Measurements from ENCODE around the gene GGCT.
"Not testable (repeated sequence)": the region's sequence is repeated elsewhere in the genome, so short reads cannot be mapped to it uniquely, and the experiment has no call there.

Gene GGCT

GRCh38 chr7:30510124-30511075, 5.8 kb upstream of the GGCT start:
- Histone ChIP-seq H4K20me1 (ENCODE audit: low read depth, low read length) (no peaks in the 10 kb centered on the region), H3K27me3 (ENCODE audit: low read length) (no peaks in the 10 kb centered on the region), H3K79me2 (ENCODE audit: insufficient read depth, low read length) (no peaks in the 10 kb centered on the region), H3K9ac (ENCODE audit: low read length) (no peak overlapping the region), H3K4me3 (ENCODE audit: insufficient read depth, low read length, poor library complexity, severe bottlenecking) (no peak overlapping the region), H3K27ac (ENCODE audit: low read depth, low read length) (no peak overlapping the region), H3F3A (ENCODE audit: insufficient read depth) (no peaks in the 10 kb centered on the region), H3K9me3 (ENCODE audit: insufficient read depth, low read length) (no peaks in the 10 kb centered on the region), H2AFZ (ENCODE audit: low read depth, low read length, severe bottlenecking) (no peak overlapping the region), H3K36me3 (ENCODE audit: low read length) (no peaks in the 10 kb centered on the region), H3K9me2 (replicated peaks; ENCODE audit: insufficient read depth, low read length) (no peaks in the 10 kb centered on the region), H3K4me2 (ENCODE audit: low read depth, low read length, poor library complexity, severe bottlenecking) (no peak overlapping the region)
- TF ChIP-seq EZH2phosphoT487 (conservative IDR thresholded peaks at IDR 0.05; ENCODE audit: low read length) (no peak), CTCF (IDR thresholded peaks at IDR 0.05; ENCODE audit: insufficient read depth, low read length, poor library complexity, severe bottlenecking) (peak; percentile 95)

- H3K4me3 ChIP-seq (ENCODE audit: insufficient read depth, low read length, poor library complexity, severe bottlenecking); H2AFZ ChIP-seq (ENCODE audit: low read depth, low read length, severe bottlenecking); H3F3A ChIP-seq (ENCODE audit: insufficient read depth); H3K9me3 ChIP-seq (ENCODE audit: insufficient read depth, low read length); H3K9me2 ChIP-seq (replicated peaks; ENCODE audit: insufficient read depth, low read length); H4K20me1 ChIP-seq (ENCODE audit: low read depth, low read length); H3K27ac ChIP-seq (ENCODE audit: low read depth, low read length); H3K9ac ChIP-seq (ENCODE audit: low read length); H3K36me3 ChIP-seq (ENCODE audit: low read length); H3K79me2 ChIP-seq (ENCODE audit: insufficient read depth, low read length); H3K4me2 ChIP-seq (ENCODE audit: low read depth, low read length, poor library complexity, severe bottlenecking); H3K27me3 ChIP-seq (ENCODE audit: low read length): not testable (repeated sequence)
These were observed 4.7 kb upstream of the GGCT start for GRCh38 chr7:30509171-30509857.

- not testable (repeated sequence) for H4K20me1 ChIP-seq (ENCODE audit: low read depth, low read length); H3K9ac ChIP-seq (ENCODE audit: low read length); H3K27ac ChIP-seq (ENCODE audit: low read depth, low read length); H3K9me2 ChIP-seq (replicated peaks; ENCODE audit: insufficient read depth, low read length); H3K36me3 ChIP-seq (ENCODE audit: low read length); H2AFZ ChIP-seq (ENCODE audit: low read depth, low read length, severe bottlenecking); H3F3A ChIP-seq (ENCODE audit: insufficient read depth); H3K4me3 ChIP-seq (ENCODE audit: insufficient read depth, low read length, poor library complexity, severe bottlenecking); H3K4me2 ChIP-seq (ENCODE audit: low read depth, low read length, poor library complexity, severe bottlenecking); H3K9me3 ChIP-seq (ENCODE audit: insufficient read depth, low read length); H3K27me3 ChIP-seq (ENCODE audit: low read length)
- H3K79me2 ChIP-seq (ENCODE audit: insufficient read depth, low read length), result peaks cover 21% of the 10 kb centered on the region
These were observed 2.8 kb upstream of the GGCT start for GRCh38 chr7:30507346-30507900.

GRCh38 chr7:30505174-30505697, 607 bp upstream of the GGCT start:
- H3F3A ChIP-seq (ENCODE audit: insufficient read depth), result no peaks in the 10 kb centered on the region
- H4K20me1 ChIP-seq (ENCODE audit: low read depth, low read length), result no peaks in the 10 kb centered on the region
- TF ChIP-seq CTCF (IDR thresholded peaks at IDR 0.05; ENCODE audit: insufficient read depth, low read length, poor library complexity, severe bottlenecking) (no peak), EZH2phosphoT487 (conservative IDR thresholded peaks at IDR 0.05; ENCODE audit: low read length) (no peak)
- no peaks in the 10 kb centered on the region for H3K27me3 ChIP-seq (ENCODE audit: low read length)
- peak overlapping the region; percentile 70 for H2AFZ ChIP-seq (ENCODE audit: low read depth, low read length, severe bottlenecking)
- H3K4me2 ChIP-seq (ENCODE audit: low read depth, low read length, poor library complexity, severe bottlenecking), result peak overlapping the region; percentile 65
- H3K9me3 ChIP-seq (ENCODE audit: insufficient read depth, low read length), result no peaks in the 10 kb centered on the region
- no peaks in the 10 kb centered on the region for H3K36me3 ChIP-seq (ENCODE audit: low read length)
- H3K79me2 ChIP-seq (ENCODE audit: insufficient read depth, low read length), result peaks cover 43% of the 10 kb centered on the region
- H3K9ac ChIP-seq (ENCODE audit: low read length), result peak overlapping the region; percentile 86
- peak overlapping the region; percentile 65 for H3K4me3 ChIP-seq (ENCODE audit: insufficient read depth, low read length, poor library complexity, severe bottlenecking)
- H3K9me2 ChIP-seq (replicated peaks; ENCODE audit: insufficient read depth, low read length), result no peaks in the 10 kb centered on the region
- peak overlapping the region; percentile 3; the same call in 1 of the 2 replicates for H3K27ac ChIP-seq (ENCODE audit: low read depth, low read length)
